H54 (cell line): ENCODE data around the gene DCAF5.

ENCODE experiments used
- DNase-seq: peaks from one replicate; pipeline ENCODE4 v3.0.0; 2011; ENCODE audit warnings: low spot score, mixed read lengths; ENCODE audit not compliant: insufficient read length
- FAIRE-seq: peaks from 3 replicates; lab custom pipeline; 2011; peaks lifted over from hg19 to GRCh38; lab: Jason Lieb, UNC
- POLR2A ChIP-seq: IDR thresholded peaks from 2 replicates; pipeline ENCODE4 v1.6.1; 2011; ENCODE audit warnings: low read depth, mild to moderate bottlenecking, low read length

DCAF5 gene

GRCh38 chr14:69059658-69060623 lies 93.0 kb downstream of the DCAF5 start:
- DNase-seq (peak; percentile 55), FAIRE-seq (peak; percentile 89)
- TF ChIP-seq POLR2A = no peak

DNA sequence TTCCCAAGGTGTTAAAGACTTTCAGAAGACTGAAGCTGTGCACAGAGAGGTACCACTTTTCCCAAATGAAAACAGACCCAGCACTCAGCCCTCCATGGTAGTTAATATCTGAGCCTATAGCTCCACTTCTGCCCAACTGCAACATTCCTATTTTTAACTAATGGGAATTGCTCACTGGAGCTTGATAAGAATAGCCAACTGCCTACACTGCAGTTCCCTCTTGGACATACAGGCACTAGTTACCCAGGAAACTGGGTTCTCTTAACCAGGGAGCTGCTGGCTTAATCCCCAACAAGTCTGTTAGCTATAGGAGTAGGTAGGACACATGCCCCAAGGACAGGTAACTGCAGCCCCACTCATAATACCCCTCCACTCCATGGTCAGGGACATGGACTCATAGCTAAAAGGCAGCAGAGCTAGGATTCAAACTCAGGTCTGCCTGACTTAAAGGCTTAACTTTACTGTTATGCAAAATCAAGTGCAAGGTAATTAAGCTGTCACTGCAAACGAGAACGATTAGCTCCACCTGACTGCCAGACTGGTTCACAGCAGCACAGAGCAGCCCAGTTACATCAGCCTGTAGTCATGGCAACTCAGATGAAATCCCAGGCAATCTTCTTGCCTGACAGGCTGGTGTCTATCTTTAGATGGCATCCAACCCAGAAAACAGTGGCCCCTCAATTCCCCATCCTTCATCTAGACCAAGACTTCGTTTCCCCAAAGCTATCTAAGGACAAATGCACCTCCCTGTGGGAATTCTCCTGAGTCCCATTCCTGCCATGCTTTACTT lies 96.7 kb downstream of the DCAF5 start:
- FAIRE-seq = no peak
- no peak for DNase-seq

DNA sequence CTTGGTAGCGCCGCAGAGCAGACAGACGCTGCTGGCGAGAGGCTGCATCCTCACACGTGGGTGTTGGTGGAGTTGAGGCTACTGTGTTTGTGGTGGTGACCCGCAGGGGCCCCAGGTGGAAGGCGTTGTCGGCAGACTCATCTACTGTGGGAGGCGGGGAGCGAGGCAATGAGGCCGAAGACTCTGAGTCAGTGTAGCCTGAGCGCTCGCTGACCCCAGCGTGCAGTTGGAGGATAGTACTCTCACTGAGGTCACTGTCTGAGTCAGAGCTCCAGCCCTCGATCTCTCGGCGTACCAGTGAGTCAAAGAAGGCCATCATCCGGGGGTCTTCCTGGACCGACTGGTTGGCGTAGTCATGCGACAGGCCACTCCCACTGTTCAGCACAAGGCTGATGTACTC lies 97.8 kb downstream of the DCAF5 start:
- DNase-seq (peak; percentile 38), FAIRE-seq (peak; percentile 78)
- TF ChIP-seq POLR2A = no peak

More for the DNA sequence above, 96.7 kb downstream of the DCAF5 start:
- no peak for TF ChIP-seq POLR2A

- DNase-seq (no peak), FAIRE-seq (no peak)
- TF ChIP-seq POLR2A = no peak
Observed at GRCh38 chr14:69054030-69054429, 98.9 kb downstream of the DCAF5 start.

DNA sequence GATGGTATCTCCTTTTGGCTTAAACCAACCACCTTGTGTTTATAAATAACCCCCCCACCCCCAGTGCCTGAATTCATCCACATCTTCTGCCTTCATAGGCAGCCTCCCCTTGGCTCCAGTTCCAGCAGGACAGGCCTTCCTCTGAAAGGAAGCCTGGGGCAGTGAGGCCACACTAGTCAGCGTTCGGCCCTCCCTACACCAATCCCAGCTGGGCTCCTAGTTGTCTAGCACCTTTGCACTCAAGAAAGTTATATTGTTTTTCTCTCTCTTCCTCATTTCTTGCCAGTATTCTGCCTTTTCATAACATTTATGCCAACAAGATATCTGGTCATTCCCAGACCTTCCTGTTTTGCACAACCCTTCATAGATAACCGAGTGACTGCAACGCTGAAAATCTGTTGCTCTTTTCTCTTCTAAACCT lies 100.7 kb downstream of the DCAF5 start:
- DNase-seq = no peak
- no peak for TF ChIP-seq POLR2A
- FAIRE-seq = no peak

- DNase-seq = no peak
- TF ChIP-seq POLR2A = no peak
- FAIRE-seq = no peak
Observed at GRCh38 chr14:69050240-69051184, 102.4 kb downstream of the DCAF5 start.

DNA sequence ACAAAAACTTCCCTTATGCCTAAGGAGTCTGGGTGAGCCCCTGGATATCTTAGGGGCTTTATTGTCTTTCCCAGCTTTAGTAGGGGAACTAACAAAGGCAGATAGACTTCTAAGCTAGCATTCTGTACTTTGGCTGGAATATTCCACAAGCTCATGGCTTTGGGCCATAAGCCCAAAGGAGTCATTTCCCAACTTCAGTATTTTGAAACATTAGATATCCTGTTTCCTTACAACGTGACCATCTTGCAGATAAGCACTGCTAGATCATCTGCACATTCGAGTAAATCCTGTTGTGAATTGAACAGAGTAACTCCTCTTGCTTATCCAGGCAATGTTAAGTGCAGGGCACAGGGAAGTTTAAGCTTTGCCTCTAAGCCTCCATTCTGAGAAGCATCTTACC lies 103.2 kb downstream of the DCAF5 start:
- DNase-seq (no peak), FAIRE-seq (no peak)
- no peak for TF ChIP-seq POLR2A

- no peak for DNase-seq
- no peak for FAIRE-seq
Observed at GRCh38 chr14:69048456-69048855, 104.5 kb downstream of the DCAF5 start.

GRCh38 chr14:69047255-69047654 lies 105.7 kb downstream of the DCAF5 start:
- no peak for TF ChIP-seq POLR2A
- FAIRE-seq (no peak), DNase-seq (no peak)

More at GRCh38 chr14:69048456-69048855, 104.5 kb downstream of the DCAF5 start:
- no peak for TF ChIP-seq POLR2A

DNA sequence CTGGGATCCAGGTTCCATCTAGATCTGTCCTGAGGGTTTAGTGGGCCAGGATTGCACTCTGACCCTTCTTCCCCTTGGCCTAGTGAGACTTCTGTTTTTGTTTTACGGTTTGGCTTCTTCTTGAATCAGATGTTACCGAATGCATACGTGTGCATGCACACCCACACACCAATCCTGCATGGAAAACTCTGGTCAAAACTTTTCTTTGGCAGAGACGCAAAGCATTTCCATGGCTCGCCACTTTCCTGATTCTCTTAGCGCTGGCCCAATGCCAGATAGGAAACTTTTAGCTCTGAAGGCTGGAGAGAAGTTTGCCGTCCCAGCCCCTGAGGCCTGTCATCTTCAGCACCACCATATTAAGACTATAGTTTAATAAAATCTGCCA lies 106.5 kb downstream of the DCAF5 start:
- TF ChIP-seq POLR2A = no peak
- no peak for FAIRE-seq
- no peak for DNase-seq

DNA sequence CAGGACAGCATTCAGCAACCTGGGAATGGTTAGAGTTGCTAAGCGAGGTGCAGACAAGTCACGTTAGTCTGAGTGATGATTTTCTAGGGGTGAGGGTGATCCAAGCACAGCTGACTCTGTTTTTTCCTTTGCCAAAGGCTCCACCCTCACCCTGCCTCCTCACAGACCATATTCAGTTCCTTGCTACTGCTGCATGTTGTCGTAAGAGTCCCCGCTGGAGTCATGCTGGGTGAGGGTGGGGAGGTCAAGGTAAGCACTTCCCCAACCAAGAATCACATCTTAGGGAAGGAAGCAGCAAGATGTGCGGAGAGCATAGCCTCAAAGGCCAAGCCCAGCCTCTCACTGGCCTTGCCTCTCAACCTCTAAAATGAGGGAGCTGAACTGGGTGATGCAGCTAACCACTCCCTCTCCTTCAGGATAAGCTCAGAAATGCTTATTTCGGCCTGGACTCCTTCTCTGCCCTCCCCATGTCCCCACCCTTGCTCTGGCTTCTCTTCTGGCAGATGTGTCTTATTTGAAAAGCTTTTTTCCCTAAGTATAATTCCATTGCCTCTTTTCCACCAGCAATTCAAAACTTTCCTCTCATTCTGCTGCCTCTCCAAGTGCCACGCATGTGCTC lies 107.0 kb downstream of the DCAF5 start:
- TF ChIP-seq POLR2A = no peak
- FAIRE-seq (no peak), DNase-seq (no peak)

GRCh38 chr14:69044965-69045555 lies 107.9 kb downstream of the DCAF5 start:
- TF ChIP-seq POLR2A = no peak
- DNase-seq (no peak), FAIRE-seq (no peak)
